Cerebellar cortex (tissue), 1 donor: Measurements from ENCODE around the gene PAX5.

Experiments
- DNase-seq: peaks from one replicate; pipeline ENCODE4 v3.0.0-alpha.2; 2015; ENCODE audit warnings: low spot score

Gene PAX5

GRCh38 chr9:36858805-36859375 is 175.2 kb downstream of the PAX5 start:
- DNase-seq, result no peak

GRCh38 chr9:36855448-36856315 is 178.4 kb downstream of the PAX5 start:
- DNase-seq, result peak; percentile 6

- DNase-seq, result no peak
Measured at GRCh38 chr9:36854751-36855150, 179.3 kb downstream of the PAX5 start.

DNA sequence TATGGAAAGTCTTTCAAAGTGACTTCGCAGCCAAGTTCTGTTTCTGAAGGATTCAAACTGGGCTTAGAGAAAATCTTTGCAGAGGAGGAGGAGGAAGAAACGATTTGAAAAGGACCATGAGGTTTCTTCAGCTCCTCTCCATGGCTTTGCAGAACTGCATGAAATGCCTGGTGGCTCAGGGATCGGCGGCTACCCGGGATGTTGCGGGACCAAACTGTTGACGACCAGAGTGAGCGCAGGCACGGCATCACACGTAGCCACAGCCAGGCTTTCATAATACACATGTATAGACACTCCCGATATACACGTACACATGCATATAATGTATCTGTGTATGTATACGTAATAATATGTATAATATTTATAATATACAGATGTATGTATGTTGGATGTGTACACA is 180.0 kb downstream of the PAX5 start:
- no peak for DNase-seq

DNA sequence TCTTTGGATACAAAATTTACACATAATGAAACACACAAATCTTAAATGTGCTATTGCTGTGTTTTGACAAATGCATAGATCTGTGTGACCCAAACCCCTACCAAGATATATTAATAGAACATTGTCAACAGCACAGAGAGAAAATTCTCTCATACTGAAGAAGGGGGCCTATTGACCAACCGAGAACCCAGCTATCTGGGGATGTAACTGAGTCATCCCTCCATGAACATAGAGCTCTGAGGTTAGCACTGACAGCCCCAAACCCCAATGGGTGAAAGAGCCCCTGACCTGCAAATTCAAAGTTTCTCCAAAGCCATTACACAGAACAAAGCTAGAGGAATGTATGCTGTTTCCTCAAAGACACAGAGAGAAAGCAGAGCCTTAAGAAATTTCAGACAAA is 180.8 kb downstream of the PAX5 start:
- no peak for DNase-seq

DNA sequence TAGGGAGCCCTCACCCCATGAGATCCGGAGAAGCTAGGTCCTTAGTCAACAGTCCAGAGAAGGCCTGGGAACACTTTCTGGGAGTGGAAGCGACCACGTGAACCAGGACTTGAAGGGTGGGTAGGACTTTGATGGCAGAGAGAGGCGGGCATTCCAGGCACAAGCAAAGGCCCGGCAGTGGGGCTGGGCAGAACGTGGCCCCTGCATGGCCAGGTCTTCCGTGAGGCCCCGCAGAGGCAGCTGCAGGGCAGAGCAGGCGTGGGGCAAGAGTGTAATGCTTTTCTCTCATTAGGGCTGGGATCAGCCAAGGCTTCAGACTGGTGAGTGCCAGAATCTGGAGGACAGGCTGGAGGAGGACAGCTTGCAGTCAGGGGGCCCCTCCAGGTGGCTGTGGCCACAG is 184.1 kb downstream of the PAX5 start:
- no peak for DNase-seq

- no peak for DNase-seq
Measured at GRCh38 chr9:36848946-36849345, 185.1 kb downstream of the PAX5 start.

DNA sequence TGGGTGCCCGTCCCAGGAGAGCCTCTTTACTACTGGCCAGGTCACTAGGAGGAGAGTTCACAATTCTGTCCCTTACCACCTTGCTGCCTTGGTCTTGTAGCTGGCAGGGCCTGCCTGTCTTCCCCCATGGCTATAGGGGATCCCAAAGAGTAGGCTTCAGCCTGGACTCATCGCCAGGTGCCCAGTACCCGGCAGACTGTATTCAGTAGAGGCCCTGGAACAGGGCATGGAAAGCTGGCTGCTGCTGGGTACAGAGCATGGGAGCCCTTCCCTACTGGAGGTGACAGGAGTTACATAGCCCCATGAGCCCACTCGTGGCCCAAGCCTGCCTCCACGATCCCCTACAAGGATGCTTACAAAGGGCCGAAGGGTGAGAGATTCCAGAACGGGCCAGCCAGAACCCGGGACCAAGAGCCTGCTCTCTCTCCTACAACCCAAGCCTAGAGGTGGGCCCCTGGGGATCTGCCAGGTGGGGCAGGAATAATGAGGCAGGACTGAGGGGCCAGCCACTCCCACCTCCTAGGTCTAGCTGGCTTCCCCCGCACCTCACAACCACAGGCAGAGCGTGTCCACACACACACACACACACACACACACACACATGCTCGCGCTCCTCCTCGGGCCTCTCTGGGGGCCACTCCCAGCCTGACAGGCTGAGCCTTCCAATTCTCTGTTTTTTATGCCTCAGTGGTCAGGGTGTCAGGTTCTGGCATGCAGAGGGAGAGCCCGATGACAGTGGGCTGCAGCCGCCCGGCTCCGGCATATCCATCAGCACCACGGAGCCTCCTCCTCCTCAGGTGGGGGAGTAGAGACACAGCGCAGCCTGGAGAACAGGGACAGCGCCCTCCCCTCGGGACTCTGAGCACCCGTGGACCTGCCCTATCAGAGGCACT is 186.0 kb downstream of the PAX5 start:
- no peak for DNase-seq

- no peak for DNase-seq
Measured at GRCh38 chr9:36846621-36847020, 187.4 kb downstream of the PAX5 start.

- DNase-seq, result no peak
Measured at GRCh38 chr9:36845844-36846243, 188.2 kb downstream of the PAX5 start.

DNA sequence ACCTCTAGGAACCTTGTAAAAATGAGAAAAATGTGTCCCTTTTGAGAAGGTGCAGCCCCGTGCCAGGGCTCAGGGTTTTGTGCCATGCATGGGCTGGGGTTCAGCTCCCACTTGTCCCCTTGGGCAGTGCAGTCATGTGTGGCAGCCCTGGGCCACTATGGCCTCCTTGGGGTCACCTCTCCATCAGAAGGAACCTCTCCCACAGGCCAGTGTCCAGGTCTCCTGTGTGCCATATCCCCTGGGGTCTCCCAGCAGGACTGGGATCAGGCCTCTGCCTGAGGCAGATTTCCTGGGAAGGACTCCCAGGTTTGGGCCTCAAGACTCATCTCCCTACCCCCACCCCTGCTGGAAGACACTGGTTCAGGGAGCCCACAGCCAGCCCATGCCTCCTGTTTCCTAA is 189.1 kb downstream of the PAX5 start:
- DNase-seq, result no peak

DNA sequence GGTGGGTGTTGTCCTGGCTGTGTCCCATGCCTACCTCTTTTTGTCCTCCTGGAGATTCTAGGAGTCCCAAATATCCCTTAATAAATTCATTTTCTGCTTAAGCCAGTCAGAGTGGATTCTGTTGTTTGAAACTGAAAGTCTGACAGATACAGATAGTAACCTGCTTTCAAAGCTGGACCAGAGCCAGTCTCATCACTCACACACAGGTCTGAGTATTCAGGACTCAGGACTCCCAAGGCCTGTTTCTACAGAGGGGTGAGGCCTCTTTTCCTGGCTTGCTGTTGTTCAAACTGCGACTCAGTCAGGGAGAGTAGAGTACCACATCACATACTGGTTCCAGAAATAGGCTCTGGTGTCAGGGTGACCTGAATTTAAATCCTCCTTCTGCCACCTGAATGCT is 190.1 kb downstream of the PAX5 start:
- DNase-seq, result no peak

- no peak for DNase-seq
Measured at GRCh38 chr9:36842560-36843530, 191.2 kb downstream of the PAX5 start.

- no peak for DNase-seq
Measured at GRCh38 chr9:36840898-36841536, 193.1 kb downstream of the PAX5 start.

GRCh38 chr9:36839131-36839885 is 194.8 kb downstream of the PAX5 start:
- no peak for DNase-seq

DNA sequence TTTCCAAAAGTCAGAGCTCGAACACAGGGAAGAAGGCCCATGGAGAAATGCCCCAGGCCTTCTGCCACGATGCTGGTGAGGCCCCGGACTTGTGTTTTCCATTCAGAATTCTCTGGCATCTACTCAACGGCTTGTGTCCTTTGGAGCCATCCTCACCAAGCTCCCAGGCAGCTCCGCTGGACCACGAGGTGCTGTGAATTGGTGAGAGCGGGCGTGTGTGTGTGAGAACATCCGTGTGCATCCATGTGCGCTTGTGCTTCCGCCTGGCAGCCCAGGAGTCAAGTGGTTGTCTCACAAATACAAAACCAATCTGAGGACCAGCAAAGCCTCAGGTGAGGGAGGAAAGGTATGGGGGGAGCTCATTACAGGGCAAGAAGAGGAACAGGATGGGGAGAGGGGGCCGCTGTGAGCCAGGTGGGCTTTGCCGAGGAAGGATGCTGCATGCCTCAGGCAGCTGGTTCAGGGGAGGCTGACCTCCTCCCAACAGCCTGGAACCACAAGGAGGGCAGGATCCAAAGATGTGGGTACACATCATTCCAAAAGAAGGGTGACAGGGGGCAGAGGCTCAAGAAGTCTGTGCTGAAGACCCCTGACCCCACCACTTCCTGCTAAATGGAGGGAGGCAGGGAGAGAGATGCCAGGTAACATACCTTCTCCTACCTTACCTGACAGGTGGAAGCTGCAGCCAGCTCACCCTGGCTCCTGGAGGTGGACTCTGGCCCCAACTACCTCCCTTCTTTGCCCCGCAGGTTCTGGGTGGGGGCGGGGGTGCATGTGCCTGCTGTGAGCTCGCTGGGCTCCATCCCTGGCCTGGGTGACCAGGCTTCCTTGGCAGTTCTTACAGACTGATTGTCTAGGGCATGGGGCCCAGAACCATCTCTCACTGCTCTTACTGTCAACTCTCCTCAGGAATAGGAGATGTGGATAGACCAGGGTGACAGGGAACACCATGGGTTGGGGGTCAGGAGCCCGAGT is 196.3 kb downstream of the PAX5 start:
- no peak for DNase-seq

DNA sequence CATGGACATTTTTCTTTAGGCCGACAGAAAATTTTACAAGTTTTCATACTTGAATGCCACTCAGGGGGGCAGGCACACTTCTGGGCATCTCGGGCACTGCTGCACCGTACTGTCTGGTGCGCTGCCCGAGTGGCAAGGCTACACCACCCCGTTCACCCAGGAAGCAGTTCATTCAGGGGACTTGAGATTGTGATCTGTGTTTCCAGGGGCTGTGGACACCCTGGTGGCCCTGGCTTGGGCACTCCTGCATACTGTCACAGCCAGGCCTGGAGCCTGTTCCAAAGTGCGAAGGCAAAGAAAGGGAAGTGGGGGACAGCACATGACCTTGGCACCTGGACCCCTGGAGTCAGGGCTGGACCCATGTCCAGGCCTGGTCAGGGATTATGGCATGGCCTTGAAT is 197.6 kb downstream of the PAX5 start:
- DNase-seq, result no peak

- DNase-seq, result no peak
Measured at GRCh38 chr9:36835271-36835996, 198.6 kb downstream of the PAX5 start.
